Sciatic nerve (tissue), 2 donors: ENCODE results near the gene KRT36. TPM values are rescaled to one million over a fixed set of nuclear protein-coding genes. Genes with fewer than 3 reads are reported as not detected.

Experiments used
- ATAC-seq: fragments of 200-7000 bp; cut with Tn5 transposase; one replicate; pipeline ENCODE4 v1.9.1; 2020; ENCODE audit warnings: mild to moderate bottlenecking, moderate library complexity
- DNase-seq: peaks from one replicate; pipeline ENCODE4 v3.0.0-alpha.2; 2020; ENCODE audit warnings: low spot score
- intact Hi-C: fragments of 100-400 bp; cut with DNase I; formaldehyde crosslinking; loops from one replicate; pipeline ENCODE4 v1.14.2; 2022
- total RNA-seq: library from RNA; stranded (reverse); fragmentation: NEBNext Ultra II Directional; extraction: Animal tissue kit (Norgen Biotek cat#: 25700); gene quantifications from one replicate; pipeline ENCODE4 v1.2.1, GENCODE V29; 2021
- donor health status: DM: no; HTN: no; CAD: no.
- donor health status: DM: no; HTN: no; CAD: no.

KRT36 gene
- total RNA-seq, 1 donor from 2014 or later = not detected

- ATAC-seq = no peak
- no peak for DNase-seq
- intact Hi-C loops = no loop called here
Observed at GRCh38 chr17:41523225-41523593, 33.5 kb upstream of the KRT36 start.

- ATAC-seq (no peak), DNase-seq (no peak)
- intact Hi-C loops = no loop called here
Observed at GRCh38 chr17:41522301-41523224, 32.9 kb upstream of the KRT36 start.

GRCh38 chr17:41521574-41522261 lies 32.0 kb upstream of the KRT36 start:
- ATAC-seq = no peak
- no peak for DNase-seq
- intact Hi-C loops = no loop called here

- DNase-seq (no peak), ATAC-seq (peak; percentile 38)
- intact Hi-C loops = no loop called here
Observed at GRCh38 chr17:41520821-41521521, 31.3 kb upstream of the KRT36 start.

- no peak for ATAC-seq
- no peak for DNase-seq
- intact Hi-C loops = no loop called here
Observed at GRCh38 chr17:41519501-41520224, 30.0 kb upstream of the KRT36 start.

GRCh38 chr17:41518789-41519449 lies 29.2 kb upstream of the KRT36 start, which contains the start of gene KRT15:
Gene KRT15 (minus strand): TSS chr17:41518890. CDS start chr17:41518827, 63 bp downstream.
- ATAC-seq (no peak), DNase-seq (no peak)
- intact Hi-C loops = no loop called here

GRCh38 chr17:41518031-41518430 lies 28.3 kb upstream of the KRT36 start:
- ATAC-seq = no peak
- intact Hi-C loops = no loop called here
- no peak for DNase-seq

GRCh38 chr17:41516830-41517283 lies 27.1 kb upstream of the KRT36 start:
- intact Hi-C loops = no loop called here
- DNase-seq (no peak), ATAC-seq (no peak)

GRCh38 chr17:41516147-41516829 lies 26.6 kb upstream of the KRT36 start:
- intact Hi-C loops = no loop called here
- ATAC-seq = no peak
- DNase-seq = no peak

GRCh38 chr17:41513168-41513547 lies 23.4 kb upstream of the KRT36 start:
- DNase-seq (no peak), ATAC-seq (peak; percentile 72)
- intact Hi-C loops = no loop called here

GRCh38 chr17:41512546-41513167 lies 22.9 kb upstream of the KRT36 start:
- no peak for ATAC-seq
- no peak for DNase-seq
- intact Hi-C loops = no loop called here

GRCh38 chr17:41511716-41512115 lies 22.0 kb upstream of the KRT36 start:
- intact Hi-C loops = no loop called here
- ATAC-seq (no peak), DNase-seq (no peak)

- DNase-seq = no peak
- intact Hi-C loops = no loop called here
- no peak for ATAC-seq
Observed at GRCh38 chr17:41511116-41511515, 21.4 kb upstream of the KRT36 start.

- ATAC-seq = no peak
- DNase-seq = no peak
- intact Hi-C loops = no loop called here
Observed at GRCh38 chr17:41510251-41511065, 20.7 kb upstream of the KRT36 start.

- ATAC-seq (no peak), DNase-seq (no peak)
- intact Hi-C loops = no loop called here
Observed at GRCh38 chr17:41507315-41507880, 17.7 kb upstream of the KRT36 start.
